ENCODE results near the gene RTCA.

DNA sequence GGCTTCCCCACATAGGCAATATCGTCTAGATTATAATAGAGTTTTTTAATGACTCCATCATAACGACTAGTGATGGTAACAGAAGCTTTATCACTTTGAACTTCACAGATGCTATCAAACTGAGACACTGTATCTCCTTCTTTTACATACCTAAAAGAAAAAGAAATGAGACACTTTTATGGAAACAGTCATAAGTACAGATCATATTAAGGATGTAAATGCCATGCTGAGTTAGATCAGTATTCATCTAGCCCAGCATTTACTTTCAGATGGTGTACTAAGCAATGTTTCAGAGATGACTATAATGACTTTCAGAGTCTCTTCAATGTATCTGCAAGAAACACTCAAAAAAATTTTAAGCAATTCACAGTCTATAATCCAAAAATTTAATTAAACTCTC lies 35.3 kb upstream of the RTCA start:
- TF ChIP-seq, protein P1, sequence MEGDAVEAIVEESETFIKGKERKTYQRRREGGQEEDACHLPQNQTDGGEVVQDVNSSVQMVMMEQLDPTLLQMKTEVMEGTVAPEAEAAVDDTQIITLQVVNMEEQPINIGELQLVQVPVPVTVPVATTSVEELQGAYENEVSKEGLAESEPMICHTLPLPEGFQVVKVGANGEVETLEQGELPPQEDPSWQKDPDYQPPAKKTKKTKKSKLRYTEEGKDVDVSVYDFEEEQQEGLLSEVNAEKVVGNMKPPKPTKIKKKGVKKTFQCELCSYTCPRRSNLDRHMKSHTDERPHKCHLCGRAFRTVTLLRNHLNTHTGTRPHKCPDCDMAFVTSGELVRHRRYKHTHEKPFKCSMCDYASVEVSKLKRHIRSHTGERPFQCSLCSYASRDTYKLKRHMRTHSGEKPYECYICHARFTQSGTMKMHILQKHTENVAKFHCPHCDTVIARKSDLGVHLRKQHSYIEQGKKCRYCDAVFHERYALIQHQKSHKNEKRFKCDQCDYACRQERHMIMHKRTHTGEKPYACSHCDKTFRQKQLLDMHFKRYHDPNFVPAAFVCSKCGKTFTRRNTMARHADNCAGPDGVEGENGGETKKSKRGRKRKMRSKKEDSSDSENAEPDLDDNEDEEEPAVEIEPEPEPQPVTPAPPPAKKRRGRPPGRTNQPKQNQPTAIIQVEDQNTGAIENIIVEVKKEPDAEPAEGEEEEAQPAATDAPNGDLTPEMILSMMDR (IDR thresholded peaks at IDR 0.05) = no peak
- TF ChIP-seq POLR2AphosphoS5 (IDR thresholded peaks at IDR 0.05) (no peak), EP300 (IDR thresholded peaks at IDR 0.05; ENCODE audit: low read depth) (no peak)
